OCI-LY1 (cell line): ENCODE measurements around the gene PGBD2.

Experiments
- H2AFZ ChIP-seq: fragments of 200-600 bp; sonication (generic), shearing (Covaris generic); 2 replicates; pipeline ENCODE4 v1.6.0; 2014; ENCODE audit warnings: antibody characterized with exemption, mild to moderate bottlenecking, low read length
- H3F3A ChIP-seq: fragments of 200-600 bp; sonication (generic), shearing (Covaris generic); 2 replicates; pipeline ENCODE4 v1.6.0; 2014; ENCODE audit warnings: mild to moderate bottlenecking, antibody characterized with exemption, low read length, moderate library complexity; ENCODE audit not compliant: insufficient read depth
- H3K27ac ChIP-seq: fragments of 200-600 bp; sonication (generic); 2 replicates; pipeline ENCODE4 v1.5.1; 2014; ENCODE audit warnings: low read length, mixed run types, mild to moderate bottlenecking, low read depth; ENCODE audit not compliant: poor library complexity, severe bottlenecking
- H3K27me3 ChIP-seq: fragments of 200-600 bp; sonication (generic); 2 replicates; pipeline ENCODE4 v1.6.0; 2014; ENCODE audit warnings: antibody characterized with exemption, mild to moderate bottlenecking, low read length, moderate library complexity; ENCODE audit not compliant: insufficient read depth
- H3K36me3 ChIP-seq: fragments of 200-600 bp; sonication (generic); 2 replicates; pipeline ENCODE4 v1.6.1; 2014; ENCODE audit warnings: mild to moderate bottlenecking, antibody characterized with exemption, low read length, moderate library complexity, mixed read lengths; ENCODE audit not compliant: insufficient read depth
- H3K4me1 ChIP-seq: fragments of 200-600 bp; sonication (generic); 2 replicates; pipeline ENCODE4 v1.5.1; 2014; ENCODE audit warnings: mild to moderate bottlenecking, low read length, moderate library complexity; ENCODE audit not compliant: insufficient read depth, severe bottlenecking
- H3K4me2 ChIP-seq: fragments of 200-600 bp; sonication (generic), shearing (Covaris generic); 2 replicates; pipeline ENCODE4 v1.6.1; 2014; ENCODE audit warnings: low read length
- H3K4me3 ChIP-seq: fragments of 200-600 bp; sonication (generic); 2 replicates; pipeline ENCODE4 v1.5.1; 2014; ENCODE audit warnings: low read length, low read depth, mild to moderate bottlenecking, mixed read lengths; ENCODE audit not compliant: poor library complexity, severe bottlenecking
- H3K79me2 ChIP-seq: fragments of 200-600 bp; shearing (Covaris generic); 2 replicates; pipeline ENCODE4 v1.6.1; 2016; ENCODE audit warnings: mixed run types, low read length, mixed read lengths; ENCODE audit not compliant: insufficient read depth
- H3K9ac ChIP-seq: fragments of 200-600 bp; sonication (generic), shearing (Covaris generic); 2 replicates; pipeline ENCODE4 v1.6.1; 2014; ENCODE audit warnings: mild to moderate bottlenecking, low read length, mixed read lengths
- H3K9me2 ChIP-seq: fragments of 200-600 bp; sonication (generic), shearing (Covaris generic); 2 replicates; pipeline ENCODE4 v1.6.1; 2014; ENCODE audit warnings: low read depth, mild to moderate bottlenecking, low read length, mixed read lengths
- H3K9me3 ChIP-seq: fragments of 200-600 bp; shearing (Covaris generic); 2 replicates; pipeline ENCODE4 v1.6.1; 2014; ENCODE audit warnings: low read length, mixed read lengths
- H4K20me1 ChIP-seq: fragments of 200-600 bp; sonication (generic), shearing (Covaris generic); 2 replicates; pipeline ENCODE4 v1.6.0; 2016; ENCODE audit warnings: mild to moderate bottlenecking, low read length; ENCODE audit not compliant: insufficient read depth
- EZH2 ChIP-seq: fragments of 200-600 bp; sonication (generic), shearing (Covaris generic); IDR thresholded peaks from 2 replicates; pipeline ENCODE4 v1.8.0; 2017; ENCODE audit warnings: borderline replicate concordance, mixed run types, mild to moderate bottlenecking, antibody characterized with exemption, low read length, moderate library complexity, mixed read lengths
- TF ChIP-seq, protein P1 (sequence below): fragments of 200-600 bp; sonication (generic), shearing (Covaris generic); IDR thresholded peaks from 2 replicates; pipeline ENCODE4 v1.5.1; 2017; ENCODE audit warnings: mild to moderate bottlenecking, antibody characterized with exemption, low read length, moderate library complexity, mixed read lengths

The PGBD2 gene

GRCh38 chr1:248890549-248891498, 15.2 kb upstream of the PGBD2 start:
- TF ChIP-seq, protein P1, sequence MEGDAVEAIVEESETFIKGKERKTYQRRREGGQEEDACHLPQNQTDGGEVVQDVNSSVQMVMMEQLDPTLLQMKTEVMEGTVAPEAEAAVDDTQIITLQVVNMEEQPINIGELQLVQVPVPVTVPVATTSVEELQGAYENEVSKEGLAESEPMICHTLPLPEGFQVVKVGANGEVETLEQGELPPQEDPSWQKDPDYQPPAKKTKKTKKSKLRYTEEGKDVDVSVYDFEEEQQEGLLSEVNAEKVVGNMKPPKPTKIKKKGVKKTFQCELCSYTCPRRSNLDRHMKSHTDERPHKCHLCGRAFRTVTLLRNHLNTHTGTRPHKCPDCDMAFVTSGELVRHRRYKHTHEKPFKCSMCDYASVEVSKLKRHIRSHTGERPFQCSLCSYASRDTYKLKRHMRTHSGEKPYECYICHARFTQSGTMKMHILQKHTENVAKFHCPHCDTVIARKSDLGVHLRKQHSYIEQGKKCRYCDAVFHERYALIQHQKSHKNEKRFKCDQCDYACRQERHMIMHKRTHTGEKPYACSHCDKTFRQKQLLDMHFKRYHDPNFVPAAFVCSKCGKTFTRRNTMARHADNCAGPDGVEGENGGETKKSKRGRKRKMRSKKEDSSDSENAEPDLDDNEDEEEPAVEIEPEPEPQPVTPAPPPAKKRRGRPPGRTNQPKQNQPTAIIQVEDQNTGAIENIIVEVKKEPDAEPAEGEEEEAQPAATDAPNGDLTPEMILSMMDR: no peak
- no peak for TF ChIP-seq EZH2
- Histone ChIP-seq H2AFZ (no peak overlapping the region), H3K27me3 (no peaks in the 10 kb centered on the region), H3K79me2 (no peaks in the 10 kb centered on the region), H3K36me3 (no peaks in the 10 kb centered on the region), H3K9me3 (no peaks in the 10 kb centered on the region), H3F3A (no peaks in the 10 kb centered on the region), H3K4me1 (no peaks in the 10 kb centered on the region), H4K20me1 (no peaks in the 10 kb centered on the region), H3K9me2 (no peaks in the 10 kb centered on the region), H3K4me2 (no peak overlapping the region), H3K4me3 (no peak overlapping the region), H3K27ac (no peak overlapping the region), H3K9ac (no peak overlapping the region)

DNA sequence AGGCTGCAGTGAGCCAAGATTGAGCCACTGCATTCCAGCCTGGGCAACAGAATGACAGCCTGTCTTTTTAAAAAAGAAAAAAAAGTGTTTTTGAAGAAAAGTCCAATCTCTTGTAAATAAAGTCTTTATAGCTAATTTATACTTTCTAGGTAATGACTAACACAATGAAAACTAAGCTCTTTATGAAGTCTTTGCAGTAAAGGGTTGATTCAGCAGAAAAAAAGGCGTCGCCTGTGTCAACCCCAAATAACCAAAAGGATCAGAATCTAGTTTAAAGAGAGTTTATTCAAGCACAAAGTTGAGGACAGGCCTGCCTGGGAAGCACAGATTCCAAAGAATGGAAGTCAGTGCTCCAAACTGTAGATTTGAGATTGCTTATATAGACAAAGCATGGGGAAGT, 14.3 kb upstream of the PGBD2 start:
- H4K20me1 ChIP-seq: no peaks in the 10 kb centered on the region
- no peaks in the 10 kb centered on the region for H3K4me1 ChIP-seq
- no peaks in the 10 kb centered on the region for H3K36me3 ChIP-seq
- no peak for TF ChIP-seq EZH2
- TF ChIP-seq, protein P1: no peak
- H3K27me3 ChIP-seq: no peaks in the 10 kb centered on the region
- H3K4me2 ChIP-seq: no peak overlapping the region
- no peaks in the 10 kb centered on the region for H3K9me2 ChIP-seq
- no peaks in the 10 kb centered on the region for H3K79me2 ChIP-seq
- no peak overlapping the region for H3K9ac ChIP-seq
- H3F3A ChIP-seq: no peaks in the 10 kb centered on the region
- H3K9me3 ChIP-seq: no peaks in the 10 kb centered on the region
- H2AFZ ChIP-seq: no peak overlapping the region
- H3K27ac ChIP-seq: no peak overlapping the region
- no peak overlapping the region for H3K4me3 ChIP-seq

- Histone ChIP-seq H2AFZ (no peak overlapping the region), H3K4me2 (no peak overlapping the region)
These were observed 13.4 kb upstream of the PGBD2 start for GRCh38 chr1:248892590-248892989.

More at GRCh38 chr1:248892590-248892989, 13.4 kb upstream of the PGBD2 start:
- Histone ChIP-seq H3K27me3 (no peaks in the 10 kb centered on the region; the same call in 1 of the 2 replicates), H3K9ac (no peak overlapping the region), H3K36me3 (no peaks in the 10 kb centered on the region), H3K9me3 (no peaks in the 10 kb centered on the region), H3F3A (no peaks in the 10 kb centered on the region), H4K20me1 (no peaks in the 10 kb centered on the region), H3K4me3 (no peak overlapping the region), H3K9me2 (no peaks in the 10 kb centered on the region), H3K79me2 (no peaks in the 10 kb centered on the region), H3K4me1 (no peaks in the 10 kb centered on the region), H3K27ac (no peak overlapping the region)
- TF ChIP-seq, protein P1: no peak
- no peak for TF ChIP-seq EZH2
